CD4-positive, alpha-beta memory T cell (primary cell): Measurements from ENCODE around the gene ADAMTS15. TPM values are rescaled to one million over a fixed set of nuclear protein-coding genes. Genes with fewer than 3 reads are reported as not detected.

Experiments
- CTCF ChIA-PET: fragments of 350-600 bp; sonication (Branson Sonifier 250); formaldehyde crosslinking; loops from one replicate; lab custom pipeline; 2021; ENCODE audit warnings: inconsistent platforms; ENCODE audit not compliant: partially characterized antibody; lab: Charles Lee
- POLR2A ChIA-PET: fragments of 350-600 bp; sonication (Branson Sonifier 250); formaldehyde crosslinking; loops from one replicate; lab custom pipeline; 2021; ENCODE audit not compliant: partially characterized antibody; lab: Charles Lee
- DNase-seq, 5 donors: peaks; one replicate each; pipeline versions ENCODE4 v3.0.0 to v3.0.0-alpha.2; 2020 to 2022; ENCODE audit warnings: mixed read lengths in 1 of 5
- H3K27ac ChIP-seq: one replicate; pipeline ENCODE4 v1.7.0; 2013; ENCODE audit warnings: low read depth, low read length
- H3K27me3 ChIP-seq: 2 replicates; pipeline ENCODE4 v1.7.0; 2013; ENCODE audit warnings: mild to moderate bottlenecking, low read length, moderate library complexity; ENCODE audit not compliant: insufficient read depth
- H3K36me3 ChIP-seq: 2 replicates; pipeline ENCODE4 v1.7.0; 2013; ENCODE audit warnings: mild to moderate bottlenecking, low read length, moderate library complexity; ENCODE audit not compliant: insufficient read depth
- H3K4me1 ChIP-seq: 2 replicates; pipeline ENCODE4 v1.7.0; 2013; ENCODE audit warnings: mild to moderate bottlenecking, low read length, moderate library complexity; ENCODE audit not compliant: insufficient read depth
- H3K4me3 ChIP-seq, 2 donors: one replicate each; pipeline ENCODE4 v1.7.0; 2013; ENCODE audit warnings: low read length in 2 of 2, mild to moderate bottlenecking in 1 of 2
- H3K9me3 ChIP-seq, 2 donors: one replicate each; pipeline ENCODE4 v1.7.0; 2013; ENCODE audit warnings: low read length in 2 of 2, control low read depth in 1 of 2; ENCODE audit not compliant: control insufficient read depth in 1 of 2
- H3K27ac Mint-ChIP-seq, 7 donors: one replicate each; pipeline ENCODE4 v1.8.0; 2020 to 2021; ENCODE audit warnings: mixed read lengths in 7 of 7, mild to moderate bottlenecking in 6 of 7, inconsistent platforms in 3 of 7, moderate library complexity in 3 of 7
- H3K27me3 Mint-ChIP-seq, 2 donors: one replicate each; pipeline ENCODE4 v1.8.0; 2020 to 2021; ENCODE audit warnings: mixed read lengths in 2 of 2
- H3K36me3 Mint-ChIP-seq, 2 donors: one replicate each; pipeline ENCODE4 v1.8.0; 2020 to 2021; ENCODE audit warnings: mixed read lengths in 2 of 2, inconsistent platforms in 1 of 2, mild to moderate bottlenecking in 1 of 2
- H3K4me1 Mint-ChIP-seq, 4 donors: one replicate each; pipeline ENCODE4 v1.8.0; 2020 to 2021; ENCODE audit warnings: mixed read lengths in 4 of 4, mild to moderate bottlenecking in 1 of 4
- H3K4me3 Mint-ChIP-seq, 8 donors: one replicate each; pipeline ENCODE4 v1.8.0; 2020 to 2021; ENCODE audit warnings: mixed read lengths in 8 of 8, mild to moderate bottlenecking in 7 of 8, moderate library complexity in 6 of 8, inconsistent platforms in 3 of 8
- H3K9me3 Mint-ChIP-seq, 8 donors: one replicate each; pipeline ENCODE4 v1.8.0; 2020 to 2021; ENCODE audit warnings: mixed read lengths in 8 of 8, mild to moderate bottlenecking in 5 of 8, inconsistent platforms in 3 of 8, moderate library complexity in 1 of 8
- intact Hi-C: fragments of 100-400 bp; cut with micrococcal nuclease; formaldehyde crosslinking; loops from one replicate; pipeline ENCODE4 v1.15.1; 2023
- polyA plus RNA-seq, 2 donors: library from polyadenylated mRNA; unstranded; fragments of 300-500 nt; fragmentation: Illumina TruSeq; gene quantifications; one replicate each; pipeline ENCODE4 v1.2.3, GENCODE V29; 2021
- total RNA-seq, 2 experiments: library from RNA; stranded (reverse); gene quantifications; one replicate each; pipeline ENCODE4 v1.2.3, GENCODE V29; 2021

Gene ADAMTS15
- total and polyA plus RNA-seq, 4 experiments from 2014 or later = not detected

GRCh38 chr11:130420478-130421198, 27.8 kb upstream of the ADAMTS15 start:
- CTCF ChIA-PET = interaction anchor here (1.0 to 2.4 kb wide), 3 partner anchors 11 to 14 kb away, joined by 3 to 10 read pairs (median 4); no protein-coding TSS in a partner anchor
- Mint-ChIP-seq H3K27ac (no peak overlapping the region), H3K4me1 (no peaks in the 10 kb centered on the region), H3K36me3 (no peaks in the 10 kb centered on the region), H3K27me3 (peaks cover 22 to 34% of the 10 kb centered on the region in 2 donors), H3K4me3 (no peak overlapping the region), H3K9me3 (no peaks in the 10 kb centered on the region)
- H3K27me3 ChIP-seq = no peaks in the 10 kb centered on the region
- H3K9me3 ChIP-seq = no peaks in the 10 kb centered on the region
- H3K4me3 ChIP-seq = no peak overlapping the region
- DNase-seq = no peak
- intact Hi-C loops = no loop called here
- no peak overlapping the region for H3K27ac ChIP-seq
- POLR2A ChIA-PET = no interaction called here
- H3K4me1 ChIP-seq = no peaks in the 10 kb centered on the region
- no peaks in the 10 kb centered on the region for H3K36me3 ChIP-seq

- Mint-ChIP-seq H3K27me3 (peaks cover 22 to 33% of the 10 kb centered on the region in 2 donors), H3K9me3 (no peaks in the 10 kb centered on the region)
- POLR2A ChIA-PET = no interaction called here
Measured at GRCh38 chr11:130421199-130421585, 27.3 kb upstream of the ADAMTS15 start.

DNA sequence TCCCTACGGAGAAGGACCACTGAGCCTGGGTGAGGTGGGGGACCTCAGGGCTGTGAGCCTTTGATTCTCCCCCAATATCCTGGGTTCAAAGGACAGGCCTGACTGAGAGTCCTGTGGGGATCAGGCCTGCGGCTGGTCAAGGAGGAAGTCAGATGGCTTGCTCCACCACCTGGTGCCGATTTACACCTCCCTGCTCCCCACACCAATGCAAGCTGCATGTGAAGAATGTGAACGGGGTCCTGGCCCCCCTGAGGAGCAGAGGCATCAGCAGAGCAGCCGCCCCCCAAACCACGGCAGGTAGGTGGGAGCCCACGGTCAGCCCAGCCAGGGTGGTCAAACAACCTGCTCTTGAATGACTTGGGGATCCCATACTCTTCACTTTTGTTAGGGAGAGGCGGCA, 26.7 kb upstream of the ADAMTS15 start:
- peaks cover 21 to 34% of the 10 kb centered on the region in 2 donors for H3K27me3 Mint-ChIP-seq
- CTCF ChIA-PET = interaction anchor here (1.0 to 2.4 kb wide), 3 partner anchors 10 to 13 kb away, joined by 3 to 10 read pairs (median 4); no protein-coding TSS in a partner anchor
- Histone ChIP-seq H3K9me3 (no peaks in the 10 kb centered on the region), H3K4me3 (no peak overlapping the region), H3K4me1 (no peaks in the 10 kb centered on the region), H3K27me3 (no peaks in the 10 kb centered on the region), H3K36me3 (no peaks in the 10 kb centered on the region), H3K27ac (no peak overlapping the region)
- H3K4me1 Mint-ChIP-seq = peaks cover 0 to under 1% (median 0%) of the 10 kb centered on the region in 4 donors
- no peaks in the 10 kb centered on the region for H3K9me3 Mint-ChIP-seq
- DNase-seq = no peak
- POLR2A ChIA-PET = no interaction called here
- no peak overlapping the region for H3K27ac Mint-ChIP-seq
- intact Hi-C loops = no loop called here
- H3K36me3 Mint-ChIP-seq = no peaks in the 10 kb centered on the region
- H3K4me3 Mint-ChIP-seq = no peak overlapping the region

More at GRCh38 chr11:130421199-130421585, 27.3 kb upstream of the ADAMTS15 start:
- H3K27ac ChIP-seq = no peak overlapping the region
- Mint-ChIP-seq H3K36me3 (no peaks in the 10 kb centered on the region), H3K4me3 (no peak overlapping the region), H3K27ac (no peak overlapping the region), H3K4me1 (no peaks in the 10 kb centered on the region)
- H3K4me3 ChIP-seq = no peak overlapping the region
- DNase-seq = no peak
- intact Hi-C loops = no loop called here
- H3K36me3 ChIP-seq = no peaks in the 10 kb centered on the region
- CTCF ChIA-PET = interaction anchor here (1.0 to 2.4 kb wide), 3 partner anchors 10 to 14 kb away, joined by 3 to 10 read pairs (median 4); no protein-coding TSS in a partner anchor
- H3K9me3 ChIP-seq = no peaks in the 10 kb centered on the region
- H3K4me1 ChIP-seq = no peaks in the 10 kb centered on the region
- no peaks in the 10 kb centered on the region for H3K27me3 ChIP-seq

DNA sequence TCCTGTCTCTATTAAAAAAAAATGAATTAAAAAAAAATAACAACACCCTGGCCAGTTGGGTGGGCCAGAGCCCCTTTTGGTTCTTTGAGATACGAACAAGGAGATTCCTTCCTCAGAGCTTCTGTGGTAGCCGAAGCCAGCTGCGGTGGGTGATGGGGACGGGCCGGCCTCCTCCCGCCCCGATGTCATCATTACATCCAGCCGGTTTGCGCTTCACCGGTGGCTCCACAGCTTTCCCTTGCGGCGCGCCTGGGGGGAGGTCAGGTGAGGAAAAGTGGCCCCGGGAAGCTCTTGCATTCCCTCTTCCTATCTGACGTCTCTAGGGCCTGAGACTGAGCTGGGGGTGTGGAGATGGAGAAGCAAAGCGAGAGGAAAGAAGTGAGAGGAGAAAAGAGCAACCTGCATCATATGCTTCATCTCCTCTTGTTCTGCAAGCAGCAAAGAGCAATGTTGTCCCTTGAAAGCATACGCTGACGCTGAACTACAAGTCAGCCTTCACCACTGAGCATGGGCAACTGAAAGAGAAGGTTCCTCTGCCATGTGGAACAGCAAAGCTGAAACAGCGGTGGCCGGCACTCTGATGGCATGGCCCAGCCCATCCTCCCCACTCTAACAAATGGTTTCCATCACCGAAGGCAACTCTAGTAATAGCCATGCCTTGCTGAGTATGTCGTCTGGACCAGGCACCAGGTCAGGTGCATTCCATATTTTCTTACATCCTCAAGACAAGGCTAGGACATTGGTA, 26.0 kb upstream of the ADAMTS15 start:
- Histone ChIP-seq H3K36me3 (no peaks in the 10 kb centered on the region), H3K4me1 (no peaks in the 10 kb centered on the region), H3K9me3 (no peaks in the 10 kb centered on the region), H3K4me3 (no peak overlapping the region), H3K27ac (no peak overlapping the region), H3K27me3 (peaks cover 4% of the 10 kb centered on the region)
- Mint-ChIP-seq H3K27ac (no peak overlapping the region), H3K36me3 (no peaks in the 10 kb centered on the region), H3K4me1 (peaks cover 0 to 7% (median under 1%) of the 10 kb centered on the region in 4 donors), H3K27me3 (peaks cover 28 to 41% of the 10 kb centered on the region in 2 donors), H3K9me3 (no peaks in the 10 kb centered on the region), H3K4me3 (no peak overlapping the region)
- ChIA-PET CTCF (interaction anchor here (2.4 kb wide), 1 partner anchor 9 kb away, joined by 10 read pairs; no protein-coding TSS in a partner anchor), POLR2A (no interaction called here)
- intact Hi-C loops = no loop called here
- no peak for DNase-seq

DNA sequence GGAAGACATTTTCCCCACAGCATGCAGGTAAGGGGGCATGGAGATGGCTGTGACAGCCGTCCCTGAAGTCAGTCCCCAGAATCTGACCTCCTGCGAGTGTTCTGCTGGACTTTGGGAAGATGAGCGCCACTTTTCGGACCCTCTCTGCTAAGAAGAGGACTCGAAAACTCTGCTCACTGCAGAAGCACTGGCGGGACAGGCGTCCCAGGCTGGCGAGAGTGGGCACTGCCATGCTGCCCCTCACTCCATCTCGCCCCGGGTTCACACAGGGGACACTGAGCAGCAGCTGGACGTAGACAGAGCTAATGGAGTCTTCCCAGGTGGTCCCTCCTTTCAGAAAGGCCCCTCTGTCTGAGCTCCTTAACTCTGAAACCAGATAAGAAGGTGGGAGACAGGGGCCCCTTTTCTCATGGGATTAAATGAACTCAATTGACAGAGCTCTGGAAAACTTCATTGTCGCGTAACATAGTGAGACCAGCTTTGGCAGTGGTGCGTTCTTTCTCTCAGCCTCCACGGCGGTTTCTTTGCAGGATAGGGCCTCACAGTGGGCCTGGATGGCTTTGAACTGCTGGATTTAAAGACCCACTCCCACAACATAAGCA, 24.8 kb upstream of the ADAMTS15 start:
- H3K9me3 ChIP-seq = no peaks in the 10 kb centered on the region
- POLR2A ChIA-PET = no interaction called here
- Mint-ChIP-seq H3K9me3 (no peaks in the 10 kb centered on the region), H3K27ac (no peak overlapping the region), H3K27me3 (peaks cover 29 to 41% of the 10 kb centered on the region in 2 donors), H3K4me1 (peaks cover 2 to 9% (median 3%) of the 10 kb centered on the region in 4 donors), H3K36me3 (no peaks in the 10 kb centered on the region), H3K4me3 (no peak overlapping the region)
- H3K4me1 ChIP-seq = no peaks in the 10 kb centered on the region
- H3K4me3 ChIP-seq = no peak overlapping the region
- CTCF ChIA-PET = interaction anchor here (2.2 kb wide), 1 partner anchor 436 kb away, joined by 6 read pairs; no protein-coding TSS in a partner anchor
- DNase-seq = no peak
- no peaks in the 10 kb centered on the region for H3K36me3 ChIP-seq
- intact Hi-C loops = no loop called here
- peaks cover 4% of the 10 kb centered on the region for H3K27me3 ChIP-seq
- H3K27ac ChIP-seq = no peak overlapping the region

DNA sequence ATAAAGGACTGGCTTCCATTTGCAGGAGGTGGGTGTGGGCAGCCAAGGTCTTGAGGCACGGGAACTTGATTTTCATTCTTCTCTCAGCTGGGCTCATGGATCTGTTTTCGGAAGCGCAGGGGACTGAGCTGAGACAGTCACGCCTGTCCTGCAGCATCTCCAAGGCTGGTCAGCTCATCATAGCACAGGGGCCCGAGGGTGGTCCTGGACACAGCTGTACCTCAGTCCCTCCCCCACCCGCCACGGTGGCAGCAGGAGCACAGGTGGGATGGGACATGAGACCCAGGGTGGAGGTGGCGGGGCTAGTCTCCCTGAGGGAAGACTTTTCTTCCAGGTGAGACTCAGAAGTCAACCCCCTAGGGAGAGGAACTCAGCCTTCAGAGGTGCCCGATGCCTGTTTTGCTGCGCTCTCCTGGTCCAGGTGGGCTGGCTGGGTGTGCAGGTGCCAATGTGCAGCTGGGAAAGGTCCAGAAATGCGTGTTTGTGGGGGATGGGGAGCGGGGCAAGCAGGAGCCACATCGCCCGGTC, 23.8 kb upstream of the ADAMTS15 start:
- no peaks in the 10 kb centered on the region for H3K4me1 ChIP-seq
- Mint-ChIP-seq H3K4me3 (no peak overlapping the region), H3K27me3 (peaks cover 32 to 51% of the 10 kb centered on the region in 2 donors), H3K4me1 (peaks cover 2 to 17% (median 7%) of the 10 kb centered on the region in 4 donors), H3K27ac (no peak overlapping the region), H3K36me3 (no peaks in the 10 kb centered on the region), H3K9me3 (no peaks in the 10 kb centered on the region)
- H3K27ac ChIP-seq = no peak overlapping the region
- peaks cover 12% of the 10 kb centered on the region for H3K27me3 ChIP-seq
- H3K4me3 ChIP-seq = no peak overlapping the region
- ChIA-PET CTCF (interaction anchor here (1.1 to 2.2 kb wide), 3 partner anchors 212 to 437 kb away, joined by 3 to 6 read pairs (median 6); no protein-coding TSS in a partner anchor), POLR2A (no interaction called here)
- H3K9me3 ChIP-seq = no peaks in the 10 kb centered on the region
- DNase-seq = no peak
- intact Hi-C loops = no loop called here
- no peaks in the 10 kb centered on the region for H3K36me3 ChIP-seq
